ENCODE results near the gene WDR72.
A peak's percentile ranks its signal among the peaks of the same experiment; 100 is the strongest.
"Not testable (repeated sequence)": the region's sequence is repeated elsewhere in the genome, so short reads cannot be mapped to it uniquely, and the experiment has no call there.

The WDR72 gene

GRCh38 chr15:53759411-53759931 is at the start of gene WDR72:
WDR72 (minus strand) TSS chr15:53759663; CDS start chr15:53733149, 26,514 bp downstream.
- no peaks in the 10 kb centered on the region for H3K4me1 ChIP-seq (ENCODE audit: control insufficient read depth, insufficient read depth, low read length)
- H3K4me3 ChIP-seq (ENCODE audit: low read length in 2 of 2): peak within 1 kb of the TSS in 1 of 2 donors; percentile 40
- H3K27me3 ChIP-seq (ENCODE audit: control insufficient read depth in 1 of 2, insufficient read depth in 2 of 2, low read length in 2 of 2): peaks cover 2 to 3% of the 10 kb centered on the region in 2 donors
- H3K27ac ChIP-seq (ENCODE audit: low read length): no peak within 1 kb of the TSS
- H3K9me3 ChIP-seq (ENCODE audit: control insufficient read depth in 2 of 2, low read length in 2 of 2): no peaks in the 10 kb centered on the region
- H3K9ac ChIP-seq (ENCODE audit: low read length in 2 of 2): no peak within 1 kb of the TSS
- no peaks in the 10 kb centered on the region for H3K36me3 ChIP-seq (ENCODE audit: control insufficient read depth in 2 of 2, insufficient read depth in 2 of 2, low read length in 2 of 2)

DNA sequence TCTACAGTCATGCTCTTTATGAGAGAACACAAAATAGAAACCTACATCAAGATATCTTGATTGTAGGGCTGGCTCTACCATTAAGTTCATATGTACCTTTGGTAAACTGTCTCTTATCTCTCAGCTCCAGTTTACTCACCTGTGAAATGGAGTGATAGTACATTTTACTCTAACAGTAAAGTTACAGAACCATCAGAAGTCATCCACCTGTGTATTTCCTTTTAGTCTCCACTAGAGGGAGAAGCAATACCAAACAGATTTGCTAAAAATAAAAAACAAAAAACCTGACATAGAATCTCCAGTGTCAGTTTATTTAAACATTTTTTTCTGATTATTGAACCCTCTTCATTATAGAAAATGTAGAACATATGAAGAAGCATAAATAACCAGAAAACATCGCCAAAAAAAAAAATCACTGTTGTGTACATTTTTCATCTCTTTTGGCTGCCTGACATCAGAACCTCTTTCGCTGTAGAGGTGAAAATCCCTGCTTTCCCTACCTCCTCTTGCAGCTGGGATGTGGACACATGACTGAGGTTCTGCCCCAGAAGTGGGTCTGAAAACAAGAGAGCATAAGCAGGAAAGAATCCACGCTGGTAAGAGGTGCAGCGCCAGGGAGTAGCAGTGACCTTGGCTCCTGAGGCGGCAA is 48.7 kb upstream of the WDR72 start:
- no peaks in the 10 kb centered on the region for H3K9me3 ChIP-seq (ENCODE audit: control insufficient read depth in 2 of 2, low read length in 2 of 2)
- peaks cover 0 to 2% of the 10 kb centered on the region in 2 donors for H3K27me3 ChIP-seq (ENCODE audit: control insufficient read depth in 1 of 2, insufficient read depth in 2 of 2, low read length in 2 of 2)
- no peaks in the 10 kb centered on the region for H3K36me3 ChIP-seq (ENCODE audit: control insufficient read depth in 2 of 2, insufficient read depth in 2 of 2, low read length in 2 of 2)
- H3K27ac ChIP-seq (ENCODE audit: low read length): no peak overlapping the region
- no peak overlapping the region for H3K4me3 ChIP-seq (ENCODE audit: low read length in 2 of 2)
- H3K9ac ChIP-seq (ENCODE audit: low read length in 2 of 2): no peak overlapping the region
- peaks cover 4% of the 10 kb centered on the region for H3K4me1 ChIP-seq (ENCODE audit: control insufficient read depth, insufficient read depth, low read length)

GRCh38 chr15:53807501-53807900 is 48.0 kb upstream of the WDR72 start:
- H3K4me3 ChIP-seq (ENCODE audit: low read length in 2 of 2): no peak overlapping the region
- H3K9ac ChIP-seq (ENCODE audit: low read length in 2 of 2): no peak overlapping the region
- H3K27ac ChIP-seq (ENCODE audit: low read length): no peak overlapping the region
- H3K27me3 ChIP-seq (ENCODE audit: control insufficient read depth in 1 of 2, insufficient read depth in 2 of 2, low read length in 2 of 2): peaks cover 0 to 2% of the 10 kb centered on the region in 2 donors
- H3K4me1 ChIP-seq (ENCODE audit: control insufficient read depth, insufficient read depth, low read length): peaks cover 4% of the 10 kb centered on the region
- H3K9me3 ChIP-seq (ENCODE audit: control insufficient read depth in 2 of 2, low read length in 2 of 2): no peaks in the 10 kb centered on the region
- H3K36me3 ChIP-seq (ENCODE audit: control insufficient read depth in 2 of 2, insufficient read depth in 2 of 2, low read length in 2 of 2): no peaks in the 10 kb centered on the region

GRCh38 chr15:53802672-53803071 is 43.2 kb upstream of the WDR72 start:
- no peaks in the 10 kb centered on the region for H3K27me3 ChIP-seq (ENCODE audit: control insufficient read depth in 1 of 2, insufficient read depth in 2 of 2, low read length in 2 of 2)
- no peaks in the 10 kb centered on the region for H3K36me3 ChIP-seq (ENCODE audit: control insufficient read depth in 2 of 2, insufficient read depth in 2 of 2, low read length in 2 of 2)

GRCh38 chr15:53791581-53791980 is 32.1 kb upstream of the WDR72 start:
- Histone ChIP-seq H3K27ac (ENCODE audit: low read length) (no peak overlapping the region), H3K27me3 (ENCODE audit: control insufficient read depth in 1 of 2, insufficient read depth in 2 of 2, low read length in 2 of 2) (no peaks in the 10 kb centered on the region), H3K9me3 (ENCODE audit: control insufficient read depth in 2 of 2, low read length in 2 of 2) (no peaks in the 10 kb centered on the region), H3K4me3 (ENCODE audit: low read length in 2 of 2) (no peak overlapping the region), H3K4me1 (ENCODE audit: control insufficient read depth, insufficient read depth, low read length) (no peaks in the 10 kb centered on the region), H3K36me3 (ENCODE audit: control insufficient read depth in 2 of 2, insufficient read depth in 2 of 2, low read length in 2 of 2) (no peaks in the 10 kb centered on the region), H3K9ac (ENCODE audit: low read length in 2 of 2) (no peak overlapping the region)

More at GRCh38 chr15:53802672-53803071, 43.2 kb upstream of the WDR72 start:
- peaks cover 4% of the 10 kb centered on the region for H3K4me1 ChIP-seq (ENCODE audit: control insufficient read depth, insufficient read depth, low read length)
- H3K9ac ChIP-seq (ENCODE audit: low read length in 2 of 2): no peak overlapping the region
- H3K27ac ChIP-seq (ENCODE audit: low read length): no peak overlapping the region
- no peaks in the 10 kb centered on the region for H3K9me3 ChIP-seq (ENCODE audit: control insufficient read depth in 2 of 2, low read length in 2 of 2)
- H3K4me3 ChIP-seq (ENCODE audit: low read length in 2 of 2): no peak overlapping the region

GRCh38 chr15:53789654-53790375 is 30.4 kb upstream of the WDR72 start:
- H3K27ac ChIP-seq (ENCODE audit: low read length): no peak overlapping the region
- no peak overlapping the region for H3K9ac ChIP-seq (ENCODE audit: low read length in 2 of 2)
- no peaks in the 10 kb centered on the region for H3K4me1 ChIP-seq (ENCODE audit: control insufficient read depth, insufficient read depth, low read length)
- H3K9me3 ChIP-seq (ENCODE audit: control insufficient read depth in 2 of 2, low read length in 2 of 2): no peaks in the 10 kb centered on the region
- no peak overlapping the region for H3K4me3 ChIP-seq (ENCODE audit: low read length in 2 of 2)
- H3K27me3 ChIP-seq (ENCODE audit: control insufficient read depth in 1 of 2, insufficient read depth in 2 of 2, low read length in 2 of 2): no peaks in the 10 kb centered on the region
- no peaks in the 10 kb centered on the region for H3K36me3 ChIP-seq (ENCODE audit: control insufficient read depth in 2 of 2, insufficient read depth in 2 of 2, low read length in 2 of 2)

DNA sequence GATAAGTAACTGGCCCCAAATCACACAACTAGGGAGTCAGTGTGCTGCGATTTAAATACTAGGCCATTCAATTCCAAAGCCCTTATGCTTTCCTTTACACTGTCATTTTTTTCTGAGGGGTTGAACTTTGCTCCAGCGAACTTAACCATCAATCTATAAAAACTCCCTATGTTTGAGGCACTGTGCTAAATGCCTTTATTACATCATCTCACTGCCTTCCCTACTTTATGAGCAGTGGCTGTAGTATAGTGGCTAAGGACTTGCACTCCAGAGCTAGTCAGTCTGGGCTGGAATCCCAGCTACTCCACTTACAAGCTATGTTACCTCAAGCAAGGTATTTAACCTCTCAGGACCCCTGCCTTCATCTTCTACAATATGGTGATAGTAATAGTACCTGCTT is 26.9 kb upstream of the WDR72 start:
- H3K36me3 ChIP-seq (ENCODE audit: control insufficient read depth in 2 of 2, insufficient read depth in 2 of 2, low read length in 2 of 2): no peaks in the 10 kb centered on the region
- H3K4me1 ChIP-seq (ENCODE audit: control insufficient read depth, insufficient read depth, low read length): no peaks in the 10 kb centered on the region
- no peak overlapping the region for H3K9ac ChIP-seq (ENCODE audit: low read length in 2 of 2)
- H3K4me3 ChIP-seq (ENCODE audit: low read length in 2 of 2): no peak overlapping the region
- no peaks in the 10 kb centered on the region for H3K9me3 ChIP-seq (ENCODE audit: control insufficient read depth in 2 of 2, low read length in 2 of 2)
- no peak overlapping the region for H3K27ac ChIP-seq (ENCODE audit: low read length)
- H3K27me3 ChIP-seq (ENCODE audit: control insufficient read depth in 1 of 2, insufficient read depth in 2 of 2, low read length in 2 of 2): no peaks in the 10 kb centered on the region

DNA sequence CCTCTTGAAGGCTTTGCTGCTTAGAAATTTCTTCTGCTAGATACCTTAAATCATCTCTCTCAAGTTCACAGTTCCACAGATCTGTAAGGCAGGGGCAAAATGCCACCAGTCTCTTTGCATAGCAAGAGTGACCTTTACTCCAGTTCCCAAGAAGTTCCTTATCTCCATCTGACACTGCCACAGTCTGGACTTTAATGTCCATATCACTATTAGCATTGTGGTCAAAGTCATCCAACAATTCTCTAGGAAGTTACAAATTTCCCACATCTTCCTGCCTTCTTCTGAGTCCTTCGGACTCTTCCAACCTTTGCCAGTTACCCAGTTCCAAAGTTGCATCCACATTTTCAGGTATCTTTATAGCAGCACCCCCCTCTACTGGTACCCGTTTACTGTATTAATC is 25.8 kb upstream of the WDR72 start:
- H3K27ac ChIP-seq (ENCODE audit: low read length); H3K9ac ChIP-seq (ENCODE audit: low read length in 2 of 2); H3K36me3 ChIP-seq (ENCODE audit: control insufficient read depth in 2 of 2, insufficient read depth in 2 of 2, low read length in 2 of 2); H3K9me3 ChIP-seq (ENCODE audit: control insufficient read depth in 2 of 2, low read length in 2 of 2); H3K27me3 ChIP-seq (ENCODE audit: control insufficient read depth in 1 of 2, insufficient read depth in 2 of 2, low read length in 2 of 2); H3K4me1 ChIP-seq (ENCODE audit: control insufficient read depth, insufficient read depth, low read length); H3K4me3 ChIP-seq (ENCODE audit: low read length in 2 of 2): not testable (repeated sequence)

DNA sequence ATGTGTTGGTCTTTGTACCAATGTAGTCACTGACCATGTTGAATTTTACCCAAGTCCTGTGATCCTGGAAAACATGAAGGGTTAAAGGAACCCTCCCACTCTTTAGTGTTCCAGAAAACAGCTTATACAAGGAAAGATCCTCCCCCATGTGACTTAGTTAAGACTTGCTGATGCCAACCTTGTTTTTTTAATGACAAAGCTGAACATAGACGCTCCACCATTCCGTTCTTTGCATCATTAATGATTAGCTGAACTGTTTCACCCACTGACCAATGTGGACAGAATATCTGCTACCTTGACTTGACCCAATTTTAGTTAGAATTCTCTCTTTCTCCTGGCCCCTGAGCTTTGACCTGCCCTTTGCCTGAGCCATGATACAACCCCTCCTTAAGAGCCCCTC is 3.5 kb upstream of the WDR72 start:
- Histone ChIP-seq H3K27ac (ENCODE audit: low read length) (no peak overlapping the region), H3K9me3 (ENCODE audit: control insufficient read depth in 2 of 2, low read length in 2 of 2) (no peaks in the 10 kb centered on the region), H3K9ac (ENCODE audit: low read length in 2 of 2) (no peak overlapping the region), H3K4me1 (ENCODE audit: control insufficient read depth, insufficient read depth, low read length) (no peaks in the 10 kb centered on the region), H3K36me3 (ENCODE audit: control insufficient read depth in 2 of 2, insufficient read depth in 2 of 2, low read length in 2 of 2) (no peaks in the 10 kb centered on the region), H3K27me3 (ENCODE audit: control insufficient read depth in 1 of 2, insufficient read depth in 2 of 2, low read length in 2 of 2) (peaks cover 3 to 5% of the 10 kb centered on the region in 2 donors), H3K4me3 (ENCODE audit: low read length in 2 of 2) (no peak overlapping the region)

- Histone ChIP-seq H3K36me3 (ENCODE audit: control insufficient read depth in 2 of 2, insufficient read depth in 2 of 2, low read length in 2 of 2) (no peaks in the 10 kb centered on the region), H3K4me1 (ENCODE audit: control insufficient read depth, insufficient read depth, low read length) (no peaks in the 10 kb centered on the region), H3K9ac (ENCODE audit: low read length in 2 of 2) (no peak overlapping the region), H3K27ac (ENCODE audit: low read length) (no peak overlapping the region), H3K9me3 (ENCODE audit: control insufficient read depth in 2 of 2, low read length in 2 of 2) (no peaks in the 10 kb centered on the region), H3K4me3 (ENCODE audit: low read length in 2 of 2) (no peak overlapping the region), H3K27me3 (ENCODE audit: control insufficient read depth in 1 of 2, insufficient read depth in 2 of 2, low read length in 2 of 2) (peaks cover 2 to 3% of the 10 kb centered on the region in 2 donors)
These were observed 1.1 kb downstream of the WDR72 start for GRCh38 chr15:53758412-53758811.

DNA sequence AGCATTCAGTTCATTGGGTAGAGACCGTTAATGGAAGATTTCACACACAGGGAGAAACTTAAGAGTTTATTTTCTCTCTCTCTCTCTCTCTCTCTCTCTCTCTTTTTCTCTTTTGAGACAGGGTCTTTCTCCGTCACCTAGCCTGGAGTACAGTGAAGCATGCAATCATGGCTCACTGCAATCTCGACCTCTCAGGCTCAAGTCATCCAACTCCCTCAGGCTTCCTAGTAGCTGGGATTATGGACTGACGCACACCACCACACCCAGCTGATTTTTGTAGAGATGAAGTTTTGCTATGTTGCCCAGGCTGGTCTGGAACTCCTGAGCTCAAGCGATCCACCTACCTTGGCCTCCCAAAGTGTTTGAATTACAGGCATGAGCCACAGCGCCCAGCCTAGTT is 1.6 kb downstream of the WDR72 start:
- Histone ChIP-seq H3K9me3 (ENCODE audit: control insufficient read depth in 2 of 2, low read length in 2 of 2) (no peaks in the 10 kb centered on the region), H3K4me1 (ENCODE audit: control insufficient read depth, insufficient read depth, low read length) (no peaks in the 10 kb centered on the region), H3K27ac (ENCODE audit: low read length) (no peak overlapping the region), H3K4me3 (ENCODE audit: low read length in 2 of 2) (no peak overlapping the region), H3K36me3 (ENCODE audit: control insufficient read depth in 2 of 2, insufficient read depth in 2 of 2, low read length in 2 of 2) (no peaks in the 10 kb centered on the region), H3K9ac (ENCODE audit: low read length in 2 of 2) (no peak overlapping the region), H3K27me3 (ENCODE audit: control insufficient read depth in 1 of 2, insufficient read depth in 2 of 2, low read length in 2 of 2) (peaks cover 2 to 3% of the 10 kb centered on the region in 2 donors)
